H1 (cell line): ENCODE results near the gene MIF4GD. TPM values are rescaled to one million over a fixed set of nuclear protein-coding genes. Genes with fewer than 3 reads are reported as not detected.

Source experiments
- CTCF ChIA-PET: fragments of 300-600 bp; sonication (Branson Sonifier 250); formaldehyde crosslinking; loops from one replicate; lab custom pipeline; 2021; ENCODE audit not compliant: partially characterized antibody; lab: Charles Lee
- POLR2A ChIA-PET: fragments of 300-600 bp; sonication (Branson Sonifier 250); formaldehyde crosslinking; loops from one replicate; lab custom pipeline; 2021; ENCODE audit warnings: inconsistent platforms; ENCODE audit not compliant: partially characterized antibody; lab: Charles Lee
- DNase-seq, 2 experiments: peaks; one replicate each; pipeline versions ENCODE4 v3.0.0 to v3.0.0-alpha.2; 2010 to 2022; ENCODE audit warnings: low spot score in 2 of 2, low read depth in 1 of 2, mixed read lengths in 1 of 2
- FAIRE-seq: peaks from 2 replicates; lab custom pipeline; 2011; peaks lifted over from hg19 to GRCh38; lab: Jason Lieb, UNC
- H2AFZ ChIP-seq: 2 replicates; pipeline ENCODE4 v1.8.1; 2012; ENCODE audit warnings: low read length, inconsistent platforms
- H2AK5ac ChIP-seq: 2 replicates; pipeline ENCODE4 v1.6.1; 2013; ENCODE audit warnings: low read depth, low read length
- H2BK120ac ChIP-seq: replicated peaks from 2 replicates; pipeline ENCODE3; 2013; ENCODE audit warnings: low read depth, low read length, inconsistent platforms
- H2BK12ac ChIP-seq: 2 replicates; pipeline ENCODE4 v1.6.1; 2013; ENCODE audit warnings: low read depth, low read length
- H2BK15ac ChIP-seq: 2 replicates; pipeline ENCODE4 v1.6.1; 2013; ENCODE audit warnings: low read length
- H2BK20ac ChIP-seq: 2 replicates; pipeline ENCODE4 v1.6.1; 2013; ENCODE audit warnings: low read length
- H2BK5ac ChIP-seq: 2 replicates; pipeline ENCODE4 v1.6.1; 2013; ENCODE audit warnings: low read depth, low read length
- H3K14ac ChIP-seq: 2 replicates; pipeline ENCODE4 v1.6.1; 2013; ENCODE audit warnings: inconsistent platforms; ENCODE audit not compliant: insufficient read length
- H3K18ac ChIP-seq: 2 replicates; pipeline ENCODE4 v1.6.1; 2013; ENCODE audit warnings: low read length; ENCODE audit errors: extremely low read depth
- H3K23ac ChIP-seq: 2 replicates; pipeline ENCODE4 v1.6.1; 2013; ENCODE audit warnings: inconsistent platforms; ENCODE audit not compliant: insufficient read length
- H3K23me2 ChIP-seq: 2 replicates; pipeline ENCODE4 v1.6.1; 2013; ENCODE audit warnings: low read depth, low read length
- H3K27ac ChIP-seq: 2 replicates; pipeline ENCODE4 v1.6.1; 2011; ENCODE audit warnings: low read depth, low read length, inconsistent platforms
- H3K27me3 ChIP-seq, 4 experiments: replicated peaks in 1 of 4; 1 replicate in 1 of 4; 2 replicates in 3 of 4; pipeline versions ENCODE4 v1.6.1 to v1.8.1; 2011 to 2013; ENCODE audit warnings: low read length in 3 of 4, mild to moderate bottlenecking in 3 of 4, inconsistent platforms in 2 of 4, mixed read lengths in 2 of 4, moderate library complexity in 1 of 4; ENCODE audit not compliant: control insufficient read depth in 3 of 4, insufficient read depth in 3 of 4; ENCODE audit errors: extremely low read depth in 1 of 4
- H3K36me3 ChIP-seq, 4 experiments: 2 replicates each; pipeline versions ENCODE4 v1.6.1 to v1.8.1; 2011 to 2013; ENCODE audit warnings: mild to moderate bottlenecking in 4 of 4, low read length in 3 of 4, moderate library complexity in 2 of 4, control low read depth in 1 of 4, inconsistent platforms in 1 of 4; ENCODE audit not compliant: insufficient read depth in 4 of 4, control insufficient read depth in 2 of 4
- H3K4ac ChIP-seq: replicated peaks from 2 replicates; pipeline ENCODE3; 2013; ENCODE audit warnings: low read length, low read depth, mixed read lengths, inconsistent platforms; ENCODE audit not compliant: insufficient read length
- H3K4me1 ChIP-seq, 4 experiments: replicated peaks in 1 of 4; 1 replicate in 1 of 4; 2 replicates in 3 of 4; pipeline versions ENCODE4 v1.6.1 to v1.8.1; 2011 to 2013; ENCODE audit warnings: low read length in 3 of 4, inconsistent platforms in 2 of 4, mixed read lengths in 1 of 4; ENCODE audit not compliant: insufficient read depth in 4 of 4, control insufficient read depth in 3 of 4
- H3K4me2 ChIP-seq, 2 experiments: 2 replicates each; pipeline versions ENCODE4 v1.6.1 to v1.8.1; 2011 to 2013; ENCODE audit warnings: low read depth in 2 of 2, low read length in 2 of 2, control low read depth in 1 of 2, inconsistent platforms in 1 of 2, mild to moderate bottlenecking in 1 of 2; ENCODE audit not compliant: insufficient read depth in 1 of 2
- H3K4me3 ChIP-seq, 4 experiments: fragments of 200-600, 300-600 bp in 1 of 4; sonication (generic), shearing (Covaris generic), sonication (Bioruptor Twin) in 1 of 4; 2 replicates each; pipeline versions ENCODE4 v1.5.1 to v1.8.1; 2011 to 2016; ENCODE audit warnings: low read length in 4 of 4, low read depth in 3 of 4, control low read depth in 2 of 4, inconsistent platforms in 2 of 4, mild to moderate bottlenecking in 2 of 4, mixed read lengths in 1 of 4, moderate library complexity in 1 of 4; ENCODE audit not compliant: insufficient read depth in 2 of 4; ENCODE audit errors: extremely low read depth in 1 of 4
- H3K56ac ChIP-seq: replicated peaks from 2 replicates; pipeline ENCODE3; 2013; ENCODE audit warnings: low read depth, mild to moderate bottlenecking, mixed read lengths, low read length, inconsistent platforms; ENCODE audit not compliant: insufficient read length
- H3K79me1 ChIP-seq: 2 replicates; pipeline ENCODE4 v1.6.1; 2013; ENCODE audit warnings: low read depth, low read length, control low read depth
- H3K79me2 ChIP-seq, 2 experiments: 2 replicates each; pipeline versions ENCODE4 v1.6.1 to v1.8.1; 2012 to 2013; ENCODE audit warnings: low read length in 2 of 2, mild to moderate bottlenecking in 2 of 2, inconsistent platforms in 1 of 2; ENCODE audit not compliant: insufficient read depth in 2 of 2, control insufficient read depth in 1 of 2
- H3K9ac ChIP-seq, 4 experiments: replicated peaks in 1 of 4; 1 replicate in 1 of 4; 2 replicates in 3 of 4; pipeline versions ENCODE4 v1.6.1 to v1.8.1; 2011 to 2013; ENCODE audit warnings: low read depth in 3 of 4, low read length in 3 of 4, control low read depth in 2 of 4, mild to moderate bottlenecking in 2 of 4, moderate library complexity in 2 of 4, inconsistent platforms in 1 of 4; ENCODE audit errors: extremely low read depth in 1 of 4
- H3K9me3 ChIP-seq, 2 experiments: 2 replicates each; pipeline versions ENCODE4 v1.6.1 to v1.8.1; 2012 to 2013; ENCODE audit warnings: mild to moderate bottlenecking in 2 of 2, moderate library complexity in 2 of 2, control low read depth in 1 of 2, inconsistent platforms in 1 of 2, low read depth in 1 of 2, low read length in 1 of 2, mixed read lengths in 1 of 2; ENCODE audit not compliant: insufficient read depth in 2 of 2
- H4K20me1 ChIP-seq, 2 experiments: replicated peaks in 1 of 2; 2 replicates each; pipeline versions ENCODE3 to v1.8.1; 2011 to 2013; ENCODE audit warnings: inconsistent platforms in 2 of 2, low read length in 2 of 2, mild to moderate bottlenecking in 1 of 2; ENCODE audit not compliant: insufficient read depth in 2 of 2, control insufficient read depth in 1 of 2
- H4K5ac ChIP-seq: 2 replicates; pipeline ENCODE4 v1.6.1; 2013; ENCODE audit warnings: low read length, low read depth, mixed read lengths, inconsistent platforms; ENCODE audit not compliant: insufficient read length
- H4K8ac ChIP-seq: 2 replicates; pipeline ENCODE4 v1.8.0; 2013; ENCODE audit warnings: mild to moderate bottlenecking, moderate library complexity, low read length, inconsistent platforms; ENCODE audit not compliant: insufficient read depth; ENCODE audit errors: extremely low read depth
- H4K91ac ChIP-seq: replicated peaks from 2 replicates; pipeline ENCODE3; 2013; ENCODE audit warnings: low read length, mixed read lengths, inconsistent platforms; ENCODE audit not compliant: insufficient read length
- CHD2 ChIP-seq: IDR thresholded peaks from 2 replicates; pipeline ENCODE4 v1.6.1; 2012; ENCODE audit warnings: low read length, improper control_type of control experiment
- POLR2A ChIP-seq, 2 experiments: IDR thresholded peaks; 1 replicate in 1 of 2; 2 replicates in 1 of 2; pipeline ENCODE4 v1.6.1; 2011; ENCODE audit warnings: low read depth in 2 of 2, low read length in 2 of 2, mild to moderate bottlenecking in 2 of 2; ENCODE audit errors: control extremely low read depth in 1 of 2
- RBBP5 ChIP-seq: IDR thresholded peaks from 2 replicates; pipeline ENCODE4 v1.7.1; 2012; ENCODE audit warnings: low read depth, mild to moderate bottlenecking, inconsistent platforms, low read length, moderate library complexity, borderline replicate concordance
- RNF2 ChIP-seq: fragments of 200-900, 300-1000 bp; sonication (generic); IDR thresholded peaks from 2 replicates; pipeline ENCODE4 v1.7.1; 2016; ENCODE audit warnings: borderline replicate concordance, low read depth, mild to moderate bottlenecking, antibody characterized with exemption, low read length; ENCODE audit not compliant: poor library complexity, severe bottlenecking; ENCODE audit errors: missing control alignments
- SAP30 ChIP-seq: fragments of 300-600 bp; sonication (generic); IDR thresholded peaks from 2 replicates; pipeline ENCODE4 v1.7.1; 2012; ENCODE audit warnings: low read length, moderate library complexity, mild to moderate bottlenecking, inconsistent platforms; ENCODE audit not compliant: insufficient read depth, insufficient replicate concordance
- TCF12 ChIP-seq: IDR thresholded peaks from 2 replicates; pipeline ENCODE4 v1.6.1; 2011; ENCODE audit warnings: low read depth, mild to moderate bottlenecking, low read length
- ZNF274 ChIP-seq: IDR thresholded peaks from 2 replicates; pipeline ENCODE4 v1.7.0; 2012; ENCODE audit warnings: low read length, borderline replicate concordance; ENCODE audit errors: extremely low read depth
- WGBS, 2 experiments: shearing (Covaris generic) in 1 of 2; methylation state at CpG; one replicate each; pipeline versions ENCODE4 v1.1.6 to v1.1.7; 2013 to 2015; ENCODE audit warnings: low lambda C conversion rate in 2 of 2, mixed read lengths in 2 of 2, inconsistent platforms in 1 of 2, low coverage in 1 of 2, missing lambda C conversion rate in 1 of 2; ENCODE audit not compliant: insufficient replicate concordance in 2 of 2, insufficient coverage in 1 of 2, insufficient read length in 1 of 2; ENCODE audit errors: extremely low coverage in 1 of 2, missing lambda C conversion rate in 1 of 2; 5-methylcytosine and 5-hydroxymethylcytosine counted together
- polyA plus RNA-seq, 7 experiments: library from polyadenylated mRNA; depleted of rRNA in 3 of 7; stranded (reverse) in 5 of 7; unstranded in 2 of 7; fragments of >200 nt in 5 of 7; fragments of 200-250 nt in 2 of 7; gene quantifications; 1 replicate in 5 of 7; 2 replicates in 1 of 7; 4 replicates in 1 of 7; pipeline versions ENCODE4 v1.2.1 to v1.2.3, GENCODE V29; 2011 to 2013; ENCODE audit warnings: missing spikeins in 2 of 7, mixed read lengths in 2 of 7
- total RNA-seq: library from RNA; stranded (reverse); fragmentation: NEBNext Ultra II Directional; extraction: Animal tissue kit (Norgen Biotek cat#: 25700); gene quantifications from 2 replicates; pipeline ENCODE4 v1.2.1, GENCODE V29; 2021

The MIF4GD gene
- total and polyA plus RNA-seq, 2 of the 8 experiments (the other 6 are each of a cell fraction or from before 2014, with no cell fraction given) = 16.1 to 51.1 TPM

DNA sequence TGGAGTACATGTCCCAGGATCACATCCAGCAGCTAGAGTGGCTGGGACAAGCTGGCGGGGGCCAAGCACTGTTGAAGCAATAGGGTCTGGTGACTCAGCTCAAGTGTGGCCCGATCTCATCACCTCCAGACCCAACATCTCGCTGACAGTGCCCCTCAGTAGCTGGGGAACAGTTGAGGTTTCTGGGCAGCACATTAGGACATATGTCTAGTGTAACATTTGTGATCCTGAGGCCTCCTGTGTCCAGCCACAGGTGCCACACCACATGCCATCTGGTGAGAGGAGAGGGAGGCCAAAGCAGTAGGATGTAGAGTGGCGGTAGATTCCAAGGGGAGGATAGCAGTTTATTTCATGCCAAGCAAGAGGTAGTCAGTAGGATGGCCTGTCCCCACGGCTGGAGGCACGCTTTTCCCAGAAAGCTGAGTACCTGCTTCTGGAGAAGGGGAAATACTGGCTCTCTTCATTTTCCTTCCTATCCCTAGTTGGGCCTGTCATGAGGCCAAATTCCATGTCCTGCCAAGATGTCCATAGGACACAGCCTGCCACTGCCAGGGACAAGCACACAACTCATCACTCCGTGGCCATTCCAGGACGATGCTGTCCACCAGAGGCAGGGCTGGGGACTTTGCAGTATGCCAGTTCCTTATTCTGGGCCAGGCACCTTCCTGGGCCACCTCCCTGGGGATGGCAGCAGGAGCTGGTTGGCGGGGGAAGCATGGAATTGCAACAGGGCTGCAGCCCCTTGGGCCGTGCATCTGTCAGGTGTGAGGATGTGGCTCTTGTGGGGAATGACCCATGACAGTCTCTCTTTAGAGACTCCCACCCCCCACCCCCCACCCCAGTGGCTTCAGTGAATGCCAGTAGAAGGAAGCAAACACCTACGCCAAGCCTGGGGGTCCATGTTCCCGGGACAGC is 33.7 kb downstream of the MIF4GD start:
- 93% methylated on average over 12 of the region's 12 CpGs; no CpG with 5 or more reads in 1 of the 2 experiments for WGBS, 2 experiments
- H3K36me3 ChIP-seq = peaks cover 29 to 67% (median 61%) of the 10 kb centered on the region in 4 experiments
- peaks cover 14 to 26% of the 10 kb centered on the region in 2 experiments for H4K20me1 ChIP-seq
- no peak overlapping the region for H3K14ac ChIP-seq
- no peak overlapping the region for H3K4me3 ChIP-seq
- H3K9ac ChIP-seq = no peak overlapping the region
- no peak overlapping the region for H2AFZ ChIP-seq
- no peak overlapping the region for H3K4ac ChIP-seq
- no peak overlapping the region for H4K5ac ChIP-seq
- TF ChIP-seq TCF12 (no peak), ZNF274 (no peak), POLR2A (IDR thresholded peaks at IDR 0.05; ENCODE audit: control extremely low read depth in 1 of 2, low read depth in 2 of 2, low read length in 2 of 2) (peak in 1 of 2 experiments; percentile 58; a peak in 1 of 3 replicates), RBBP5 (no peak), CHD2 (no peak), RNF2 (no peak), SAP30 (no peak)
- H2BK120ac ChIP-seq = no peak overlapping the region
- no peak overlapping the region for H2BK15ac ChIP-seq
- peak overlapping the region; percentile 71; the same call in 1 of the 2 replicates for H4K8ac ChIP-seq
- no peak overlapping the region for H3K4me2 ChIP-seq
- H3K27me3 ChIP-seq = no peaks in the 10 kb centered on the region
- FAIRE-seq (no peak), DNase-seq (no peak)
- no peak overlapping the region for H3K18ac ChIP-seq
- H3K23ac ChIP-seq = no peak overlapping the region
- ChIA-PET POLR2A (interaction anchor here (1.0 to 3.1 kb wide), 6 partner anchors 9 to 264 kb away, joined by 3 to 17 read pairs (median 4); no protein-coding TSS in a partner anchor), CTCF (interaction anchor here (0.6 to 16.5 kb wide), 15 partner anchors 8 to 517 kb away, joined by 3 to 369 read pairs (median 7); partner anchors contain the start of genes GGA3, MIF4GD, MRPS7 and NUP85)
- no peaks in the 10 kb centered on the region for H3K79me2 ChIP-seq
- H2AK5ac ChIP-seq = no peak overlapping the region
- H3K9me3 ChIP-seq = no peaks in the 10 kb centered on the region
- H2BK20ac ChIP-seq = no peak overlapping the region
- peaks cover 0 to 4% (median 0%) of the 10 kb centered on the region in 4 experiments; a peak in 3 of 7 replicates for H3K4me1 ChIP-seq
- no peaks in the 10 kb centered on the region for H3K79me1 ChIP-seq
- H4K91ac ChIP-seq = no peak overlapping the region
- H3K23me2 ChIP-seq = no peaks in the 10 kb centered on the region
- H3K27ac ChIP-seq = no peak overlapping the region
- H2BK5ac ChIP-seq = no peak overlapping the region; the same call in 1 of the 2 replicates
- no peak overlapping the region for H2BK12ac ChIP-seq
- H3K56ac ChIP-seq = no peak overlapping the region
